NCI-H82 (cell line): ENCODE measurements around the gene C2CD4B.
A peak's percentile ranks its signal among the peaks of the same experiment; 100 is the strongest.

Source experiments
- DNase-seq: peaks from one replicate; lab custom pipeline; 2025; lab: John Stamatoyannopoulos, UW

The C2CD4B gene

GRCh38 chr15:62165104-62165792 lies at the start of gene C2CD4B:
Gene C2CD4B, minus strand, starts transcription at chr15:62165285. Its CDS starts 301 bp downstream, at chr15:62164984.
- peak; percentile 60 for DNase-seq

- DNase-seq = no peak
Measured at GRCh38 chr15:62212741-62213140, 47.7 kb upstream of the C2CD4B start.

GRCh38 chr15:62211348-62211747 lies 46.3 kb upstream of the C2CD4B start:
- DNase-seq = no peak

GRCh38 chr15:62209821-62210220 lies 44.7 kb upstream of the C2CD4B start:
- no peak for DNase-seq

- DNase-seq = no peak
Measured at GRCh38 chr15:62209322-62209721, 44.2 kb upstream of the C2CD4B start.

- no peak for DNase-seq
Measured at GRCh38 chr15:62208884-62209283, 43.8 kb upstream of the C2CD4B start.

- DNase-seq = no peak
Measured at GRCh38 chr15:62208367-62208766, 43.3 kb upstream of the C2CD4B start.

GRCh38 chr15:62190675-62191074 lies 25.6 kb upstream of the C2CD4B start:
- DNase-seq = no peak

- no peak for DNase-seq
Measured at GRCh38 chr15:62190274-62190673, 25.2 kb upstream of the C2CD4B start.

GRCh38 chr15:62188744-62189143 lies 23.7 kb upstream of the C2CD4B start:
- DNase-seq = no peak

- no peak for DNase-seq
Measured at GRCh38 chr15:62187910-62188309, 22.8 kb upstream of the C2CD4B start.

GRCh38 chr15:62187425-62187824 lies 22.3 kb upstream of the C2CD4B start:
- no peak for DNase-seq

- no peak for DNase-seq
Measured at GRCh38 chr15:62186578-62186977, 21.5 kb upstream of the C2CD4B start.

- DNase-seq = no peak
Measured at GRCh38 chr15:62183130-62183529, 18.0 kb upstream of the C2CD4B start.

GRCh38 chr15:62173215-62173614 lies 8.1 kb upstream of the C2CD4B start:
- DNase-seq = no peak

GRCh38 chr15:62171882-62172281 lies 6.8 kb upstream of the C2CD4B start:
- DNase-seq = no peak

GRCh38 chr15:62165793-62166375 lies 799 bp upstream of the C2CD4B start:
- no peak for DNase-seq

- DNase-seq = peak; percentile 26
Measured at GRCh38 chr15:62164396-62165103, 535 bp downstream of the C2CD4B start.

- DNase-seq = peak; percentile 32
Measured at GRCh38 chr15:62164014-62164395, 1.1 kb downstream of the C2CD4B start.

GRCh38 chr15:62163397-62164013 lies 1.6 kb downstream of the C2CD4B start:
- no peak for DNase-seq

GRCh38 chr15:62153228-62153627 lies 11.9 kb downstream of the C2CD4B start:
- no peak for DNase-seq

GRCh38 chr15:62150445-62150844 lies 14.6 kb downstream of the C2CD4B start:
- no peak for DNase-seq

- DNase-seq = no peak
Measured at GRCh38 chr15:62149729-62150128, 15.4 kb downstream of the C2CD4B start.
